DOHH2 (cell line): ENCODE measurements around the gene EMC8.

Experiments used
- EZH2phosphoT487 ChIP-seq: fragments of 200-600 bp; sonication (generic); IDR thresholded peaks from 2 replicates; pipeline ENCODE4 v1.6.1; 2017; ENCODE audit warnings: borderline replicate concordance, mild to moderate bottlenecking, antibody characterized with exemption, low read length, moderate library complexity, mixed read lengths
- TF ChIP-seq, protein P1 (sequence below): fragments of 200-600 bp; sonication (generic); IDR thresholded peaks from one replicate; pipeline ENCODE4 v1.5.1; 2014; ENCODE audit warnings: antibody characterized with exemption, mild to moderate bottlenecking, low read depth, low read length; ENCODE audit not compliant: poor library complexity, severe bottlenecking

DNA sequence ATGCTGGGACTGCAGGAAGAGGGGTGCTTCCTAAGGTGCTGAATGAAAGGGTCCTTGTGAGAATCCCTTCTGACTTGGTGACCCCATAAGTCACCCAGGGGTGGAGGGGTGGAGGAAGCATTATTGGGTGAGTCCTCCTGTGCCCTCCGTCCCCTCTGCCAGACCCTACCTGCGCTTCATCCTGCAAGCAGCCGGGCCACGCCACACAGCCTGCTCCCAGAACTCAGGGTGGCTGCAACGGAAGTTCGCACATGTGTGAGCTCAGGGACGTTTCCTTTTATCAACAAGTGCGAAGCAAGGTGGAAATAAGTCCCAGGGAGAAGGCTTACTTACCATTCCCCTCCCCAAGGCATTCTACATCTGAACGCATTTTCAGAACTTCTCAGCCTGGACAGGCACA is 41.1 kb upstream of the EMC8 start:
- TF ChIP-seq, protein P1, sequence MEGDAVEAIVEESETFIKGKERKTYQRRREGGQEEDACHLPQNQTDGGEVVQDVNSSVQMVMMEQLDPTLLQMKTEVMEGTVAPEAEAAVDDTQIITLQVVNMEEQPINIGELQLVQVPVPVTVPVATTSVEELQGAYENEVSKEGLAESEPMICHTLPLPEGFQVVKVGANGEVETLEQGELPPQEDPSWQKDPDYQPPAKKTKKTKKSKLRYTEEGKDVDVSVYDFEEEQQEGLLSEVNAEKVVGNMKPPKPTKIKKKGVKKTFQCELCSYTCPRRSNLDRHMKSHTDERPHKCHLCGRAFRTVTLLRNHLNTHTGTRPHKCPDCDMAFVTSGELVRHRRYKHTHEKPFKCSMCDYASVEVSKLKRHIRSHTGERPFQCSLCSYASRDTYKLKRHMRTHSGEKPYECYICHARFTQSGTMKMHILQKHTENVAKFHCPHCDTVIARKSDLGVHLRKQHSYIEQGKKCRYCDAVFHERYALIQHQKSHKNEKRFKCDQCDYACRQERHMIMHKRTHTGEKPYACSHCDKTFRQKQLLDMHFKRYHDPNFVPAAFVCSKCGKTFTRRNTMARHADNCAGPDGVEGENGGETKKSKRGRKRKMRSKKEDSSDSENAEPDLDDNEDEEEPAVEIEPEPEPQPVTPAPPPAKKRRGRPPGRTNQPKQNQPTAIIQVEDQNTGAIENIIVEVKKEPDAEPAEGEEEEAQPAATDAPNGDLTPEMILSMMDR = no peak
- TF ChIP-seq EZH2phosphoT487 = no peak
